Fibroblast of mammary gland (primary cell): Measurements from ENCODE around the gene FAM43B.

Source experiments
- DNase-seq: peaks from one replicate; pipeline ENCODE4 v3.0.0-alpha.2; 2010; ENCODE audit warnings: low read depth
- H3K4me3 ChIP-seq: 2 replicates; pipeline ENCODE4 v1.5.1; 2011; ENCODE audit warnings: low read depth, mild to moderate bottlenecking, low read length, moderate library complexity; ENCODE audit not compliant: control insufficient read depth
- CTCF ChIP-seq: conservative IDR thresholded peaks from 2 replicates; pipeline ENCODE4 v1.5.1; 2011; ENCODE audit warnings: low read depth, low read length, inconsistent platforms; ENCODE audit not compliant: control insufficient read depth, insufficient read depth

The FAM43B gene

DNA sequence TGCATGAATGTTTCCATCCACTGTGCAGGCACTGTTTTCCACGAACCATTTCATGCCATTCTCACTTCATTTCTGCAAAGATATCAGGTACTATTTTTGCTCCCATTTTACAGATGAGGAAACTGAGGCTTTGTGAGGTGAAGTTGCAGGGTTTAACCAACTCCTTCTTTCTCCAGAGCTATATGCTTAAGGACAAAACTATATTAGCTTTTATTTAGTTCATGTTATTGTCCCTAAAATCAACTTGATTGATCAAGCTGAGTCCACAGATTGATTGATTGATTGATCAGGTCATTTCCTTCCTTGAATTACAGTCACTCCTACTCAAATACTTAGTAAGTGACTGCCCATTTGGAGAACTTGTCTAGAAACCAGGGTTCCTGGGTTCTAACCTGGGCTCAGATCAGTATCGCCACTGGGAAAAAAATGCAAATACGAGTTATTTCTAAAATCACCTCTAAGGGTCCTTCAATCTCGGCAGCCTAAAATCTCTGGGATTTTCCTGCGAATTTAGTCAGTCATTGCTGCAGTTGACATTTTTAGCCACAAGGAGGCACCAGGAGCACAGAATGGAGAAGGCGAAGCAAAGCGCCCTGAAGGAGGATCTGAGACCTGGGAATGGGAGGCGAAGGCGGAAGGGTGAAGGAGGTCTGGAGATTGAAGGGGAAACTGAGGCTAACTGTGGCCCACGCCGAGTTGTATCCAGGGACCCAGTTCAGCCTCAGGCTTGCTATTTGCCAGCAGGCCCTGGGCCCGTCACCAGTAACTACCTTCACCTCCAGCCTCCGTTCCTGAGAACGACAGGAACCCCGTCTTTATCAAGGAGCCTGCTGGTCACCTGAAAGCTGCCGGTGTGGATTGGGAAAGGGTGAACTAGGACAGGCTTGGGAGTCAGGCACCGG lies 30.2 kb upstream of the FAM43B start:
- peak; percentile 98 for TF ChIP-seq CTCF
- DNase-seq, result peak; percentile 78
- H3K4me3 ChIP-seq, result no peak overlapping the region

- H3K4me3 ChIP-seq, result no peak overlapping the region
- no peak for DNase-seq
- no peak for TF ChIP-seq CTCF
These were observed 26.1 kb upstream of the FAM43B start for GRCh38 chr1:20526267-20526666.

- no peak overlapping the region for H3K4me3 ChIP-seq
- TF ChIP-seq CTCF, result no peak
- DNase-seq, result no peak
These were observed 24.2 kb upstream of the FAM43B start for GRCh38 chr1:20528221-20528620.

- H3K4me3 ChIP-seq, result no peak overlapping the region
- DNase-seq, result no peak
- no peak for TF ChIP-seq CTCF
These were observed 22.1 kb upstream of the FAM43B start for GRCh38 chr1:20530306-20530705.

DNA sequence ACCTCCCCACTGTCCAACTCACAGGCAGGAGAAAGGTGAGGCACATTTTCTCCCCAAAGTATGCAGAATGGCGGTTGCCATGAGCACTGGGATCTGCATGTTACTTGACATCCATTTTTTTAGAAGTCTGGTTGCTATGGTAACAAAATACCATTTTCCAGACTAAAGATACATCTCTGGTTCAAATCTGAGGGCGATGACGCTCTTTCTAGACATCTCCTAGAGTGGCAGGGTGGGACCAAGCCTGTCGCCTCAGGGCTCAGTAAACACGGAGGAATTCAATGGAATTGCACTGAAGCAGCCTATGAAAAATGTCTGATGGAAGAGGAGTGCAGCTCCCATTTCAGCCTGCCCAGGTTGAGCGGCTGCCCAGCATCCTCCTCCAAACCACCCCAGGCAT lies 21.5 kb upstream of the FAM43B start:
- no peak for TF ChIP-seq CTCF
- no peak for DNase-seq
- H3K4me3 ChIP-seq, result no peak overlapping the region

DNA sequence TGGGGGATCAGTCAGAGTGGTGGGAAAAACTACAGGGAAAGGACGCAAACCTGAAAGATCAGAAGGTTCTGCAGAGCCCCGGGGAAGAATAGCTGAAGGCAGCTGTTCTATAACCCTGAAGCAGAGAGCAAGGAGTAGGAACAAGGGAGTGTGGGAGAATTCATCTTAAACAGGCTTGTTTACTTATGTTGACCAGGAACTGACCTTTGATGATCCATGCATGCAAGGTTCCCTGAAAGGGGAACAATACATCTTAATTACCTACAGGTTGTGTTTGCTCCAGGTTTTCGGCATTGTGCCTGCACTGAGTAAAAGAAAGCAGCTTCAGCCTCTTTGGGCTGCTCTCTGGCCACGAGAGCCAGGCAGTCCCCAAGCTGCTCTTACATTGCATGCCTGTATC lies 18.7 kb upstream of the FAM43B start:
- TF ChIP-seq CTCF, result no peak
- no peak overlapping the region for H3K4me3 ChIP-seq
- no peak for DNase-seq
